Activated naive CD4-positive, alpha-beta T cell (primary cell): Measurements from ENCODE around the gene USP54.

Experiments
- DNase-seq, 4 experiments: peaks; one replicate each; lab custom pipeline; 2025; lab: John Stamatoyannopoulos, UW

Gene USP54

DNA sequence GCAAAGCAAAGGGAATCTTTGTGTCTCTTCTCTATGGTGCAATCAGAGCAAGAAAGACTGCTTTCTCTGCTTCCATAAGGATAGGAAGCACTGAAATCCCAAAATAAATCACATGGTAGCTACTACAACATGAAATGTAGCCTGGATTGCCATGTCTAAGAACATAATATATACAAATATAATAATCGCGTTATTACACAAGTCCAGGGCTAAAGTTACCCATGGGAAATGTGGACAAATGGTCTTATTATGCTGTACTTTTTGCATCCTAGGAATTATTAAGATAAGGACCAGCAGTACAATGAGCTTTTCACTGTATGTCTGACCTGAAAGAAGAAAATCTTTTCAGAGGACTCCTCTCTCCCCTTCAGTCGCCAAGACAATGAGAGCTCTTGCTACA lies 71.8 kb downstream of the USP54 start:
- no peak for DNase-seq

DNA sequence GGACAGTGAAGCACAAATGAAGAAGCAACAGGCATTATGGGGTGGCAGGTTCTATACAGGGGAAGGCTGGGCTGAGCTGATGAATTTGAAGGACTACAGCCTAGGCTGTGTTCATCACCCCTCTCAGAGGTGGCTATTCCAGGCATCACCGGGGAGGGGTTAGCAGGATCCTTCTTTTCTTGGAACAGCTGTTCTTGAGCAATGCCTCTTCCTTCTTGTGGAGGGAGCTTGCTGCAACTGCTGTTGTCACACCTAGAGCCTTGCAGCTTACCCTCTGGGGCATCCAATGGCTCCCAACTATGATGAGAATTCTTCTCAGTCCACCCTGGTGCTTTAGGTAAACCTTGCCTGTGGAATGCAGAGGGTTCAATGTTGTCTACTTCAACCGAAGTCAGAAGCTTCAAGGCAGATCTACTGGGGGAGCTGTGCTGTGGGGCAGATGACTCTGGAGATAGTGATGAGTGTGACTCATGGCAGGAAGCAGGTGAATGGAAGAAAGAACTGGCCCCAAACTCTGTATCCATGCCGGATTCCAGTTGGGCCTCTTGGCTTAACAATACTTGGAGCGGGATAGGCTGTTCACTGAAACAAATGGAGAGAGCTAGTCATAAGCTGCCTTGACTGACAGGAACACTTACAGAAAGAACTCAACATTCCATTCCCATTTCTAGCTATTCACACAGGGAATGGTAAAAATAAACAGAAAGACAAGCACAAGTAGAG lies 73.8 kb downstream of the USP54 start:
- no peak for DNase-seq

GRCh38 chr10:73512207-73512743 lies 78.9 kb downstream of the USP54 start:
- DNase-seq: no peak

DNA sequence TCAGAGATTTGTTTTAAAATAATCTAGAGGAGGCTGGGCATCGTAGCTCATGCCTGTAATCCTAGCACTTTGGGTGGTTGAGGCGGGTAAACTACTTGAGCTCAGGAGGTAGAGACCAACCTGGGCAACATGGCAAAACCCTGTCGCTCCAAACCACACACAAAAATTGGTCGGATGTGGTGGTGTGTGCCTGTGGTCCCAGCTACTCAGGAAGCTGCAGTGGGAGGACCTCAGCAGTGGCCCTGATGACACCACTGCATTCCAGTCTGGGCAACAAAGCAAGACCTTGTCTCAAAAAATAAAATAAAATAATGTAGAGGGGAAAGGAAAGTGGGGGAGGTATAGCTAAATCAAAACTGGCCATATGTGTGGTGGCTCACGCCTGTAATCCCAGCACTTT lies 81.4 kb downstream of the USP54 start:
- DNase-seq: no peak

DNA sequence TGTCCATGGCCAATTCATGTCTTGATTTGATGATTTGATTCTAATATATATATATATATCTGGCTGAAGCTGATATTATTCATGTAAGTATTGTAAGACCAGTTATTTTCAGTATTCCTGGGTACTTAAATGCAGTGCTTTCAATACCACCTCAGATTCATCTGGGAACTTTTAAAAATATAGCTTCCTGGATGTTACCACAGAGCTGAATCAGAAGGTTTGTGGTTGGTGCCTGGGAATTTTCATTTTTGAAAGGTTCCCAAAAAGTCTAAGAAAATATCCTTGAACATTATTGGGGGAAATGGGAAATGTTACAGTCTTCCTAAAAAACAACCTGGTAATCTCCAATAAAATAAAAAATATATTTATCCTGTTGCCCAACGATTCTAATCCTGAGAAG lies 84.7 kb downstream of the USP54 start:
- DNase-seq: no peak

GRCh38 chr10:73506074-73506473 lies 85.1 kb downstream of the USP54 start:
- no peak for DNase-seq

DNA sequence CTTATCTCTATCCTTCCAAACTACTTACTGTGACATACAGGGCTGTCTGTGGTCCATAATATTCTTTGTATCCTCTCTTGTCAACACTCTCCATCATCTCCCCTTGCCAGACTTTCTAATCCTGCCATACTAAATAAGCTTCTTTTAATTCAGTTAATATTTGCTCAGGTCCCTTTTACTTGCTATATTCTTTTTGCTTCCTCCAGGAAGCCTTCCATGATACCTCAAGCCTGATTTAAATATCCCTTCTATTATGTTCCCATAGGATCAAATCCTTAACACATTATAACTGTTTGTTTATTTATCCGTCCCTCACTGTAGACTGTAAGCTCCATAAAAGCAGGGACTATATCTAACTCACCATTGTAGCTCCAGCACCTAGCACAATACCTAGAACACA lies 88.1 kb downstream of the USP54 start:
- DNase-seq: no peak

DNA sequence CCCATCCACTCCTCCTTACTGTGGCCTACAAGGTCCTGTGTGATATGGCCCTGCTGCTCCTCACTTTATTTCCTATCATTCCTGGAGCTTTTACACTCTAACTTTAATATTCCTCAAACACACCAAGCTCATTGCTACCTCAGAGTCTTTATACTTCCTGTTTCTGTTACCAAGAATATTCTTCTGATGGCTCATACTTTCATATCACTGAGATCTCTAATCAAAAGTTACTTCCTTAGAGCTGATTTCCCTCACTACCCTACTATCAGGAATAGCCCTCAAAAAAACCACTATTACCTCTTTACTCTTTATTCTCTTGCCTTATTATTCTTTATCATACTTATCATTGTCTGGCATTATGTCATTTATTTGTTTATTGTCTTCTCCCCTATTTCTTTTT lies 89.5 kb downstream of the USP54 start:
- DNase-seq: no peak

DNA sequence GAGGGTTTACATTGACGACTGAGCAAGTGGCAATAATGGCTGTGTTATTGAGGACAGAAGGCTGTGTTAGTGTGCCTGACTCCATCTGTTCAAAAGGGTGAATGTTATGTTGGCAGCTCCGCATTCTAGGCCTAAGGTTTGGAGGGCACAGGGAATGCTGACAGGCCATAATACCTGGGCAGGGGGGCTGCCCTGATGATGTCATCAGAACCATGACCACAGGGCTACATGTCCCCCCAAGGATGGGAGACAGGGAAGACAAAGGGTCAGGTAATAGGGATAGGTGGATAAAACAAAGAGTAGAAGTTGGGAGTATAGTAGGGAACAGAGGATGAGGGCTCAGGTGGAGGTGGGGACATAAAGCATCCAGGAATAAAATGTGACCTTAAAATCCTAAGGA lies 93.5 kb downstream of the USP54 start:
- no peak for DNase-seq

GRCh38 chr10:73495884-73496674 lies 95.1 kb downstream of the USP54 start, which contains the start of gene PPP3CB:
TSS of gene PPP3CB (minus strand) at chr10:73496024. CDS start at chr10:73495889, 135 bp downstream.
- DNase-seq: peak; percentile 68 to 92 (median 88)

DNA sequence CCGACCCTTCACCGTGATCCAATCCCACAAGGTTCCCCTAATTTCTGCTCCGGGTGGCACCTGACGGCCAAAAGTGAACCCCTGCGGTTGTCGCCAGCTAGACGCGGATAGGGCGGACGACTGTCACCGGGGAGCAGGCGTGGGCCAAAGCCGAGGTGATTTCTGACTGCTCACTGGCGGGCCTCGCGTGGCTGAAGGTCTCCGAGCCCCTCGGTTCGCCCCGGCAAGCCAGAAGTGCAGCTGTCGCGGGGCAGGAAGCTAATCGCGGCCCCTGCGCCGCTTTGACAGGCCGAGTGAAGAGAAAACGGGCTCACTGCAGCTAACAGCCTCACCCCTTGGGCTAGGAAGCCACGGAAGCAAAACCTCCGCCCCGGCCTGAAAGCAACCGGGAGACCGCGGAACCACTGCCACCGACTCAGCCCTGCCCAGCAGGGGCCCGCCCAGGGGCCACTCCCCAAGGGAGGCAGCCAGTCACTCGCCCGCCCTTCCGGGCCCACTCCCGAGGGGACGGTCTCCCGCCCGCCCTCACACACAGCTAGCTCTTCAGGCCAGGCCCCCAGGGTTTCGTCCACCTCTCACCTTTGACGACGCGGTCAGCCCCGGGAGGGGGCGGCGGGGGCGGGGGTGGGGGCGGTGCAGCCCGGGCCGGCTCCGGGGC lies 95.8 kb downstream of the USP54 start:
- peak; percentile 63 to 83 (median 76) for DNase-seq

DNA sequence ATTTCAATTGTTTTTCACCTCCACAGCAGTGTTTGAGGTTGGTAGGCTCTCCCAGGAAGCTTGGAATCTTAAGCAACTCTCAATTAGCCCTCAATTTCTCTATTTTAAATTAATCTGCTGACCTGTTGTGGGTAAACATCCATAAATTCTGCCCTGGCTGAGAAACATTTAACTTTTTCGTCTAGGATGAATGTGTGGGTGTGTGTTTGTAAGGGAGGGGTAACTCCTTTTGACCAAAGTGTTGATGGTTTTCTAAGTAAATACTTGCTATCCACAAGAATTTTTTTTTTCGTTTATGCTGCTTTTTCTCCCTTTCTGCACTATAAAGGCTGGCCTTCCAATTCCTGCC lies 96.3 kb downstream of the USP54 start:
- no peak for DNase-seq

- no peak for DNase-seq
Observed at GRCh38 chr10:73494213-73494612, 96.9 kb downstream of the USP54 start.

- DNase-seq: no peak
Observed at GRCh38 chr10:73493781-73494180, 97.4 kb downstream of the USP54 start.

DNA sequence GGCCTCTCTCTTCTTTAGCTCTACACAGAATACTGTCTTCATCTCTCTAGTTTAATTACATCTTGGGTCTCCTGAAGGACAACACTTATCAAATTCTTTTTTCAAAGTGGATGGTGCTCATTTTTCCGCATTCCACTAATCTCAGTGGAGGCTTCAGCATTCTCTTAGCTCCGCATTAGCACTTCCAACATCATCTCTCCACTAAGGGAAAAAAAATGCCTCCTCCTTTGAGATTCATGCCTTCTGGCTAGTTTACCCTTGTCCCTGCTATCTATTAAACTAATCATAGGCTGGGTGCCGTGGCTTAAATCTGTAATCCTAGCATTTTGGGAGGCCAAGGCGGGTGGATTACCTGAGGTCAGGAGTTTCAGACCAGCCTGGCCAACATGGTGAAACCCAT lies 104.5 kb downstream of the USP54 start:
- DNase-seq: no peak

DNA sequence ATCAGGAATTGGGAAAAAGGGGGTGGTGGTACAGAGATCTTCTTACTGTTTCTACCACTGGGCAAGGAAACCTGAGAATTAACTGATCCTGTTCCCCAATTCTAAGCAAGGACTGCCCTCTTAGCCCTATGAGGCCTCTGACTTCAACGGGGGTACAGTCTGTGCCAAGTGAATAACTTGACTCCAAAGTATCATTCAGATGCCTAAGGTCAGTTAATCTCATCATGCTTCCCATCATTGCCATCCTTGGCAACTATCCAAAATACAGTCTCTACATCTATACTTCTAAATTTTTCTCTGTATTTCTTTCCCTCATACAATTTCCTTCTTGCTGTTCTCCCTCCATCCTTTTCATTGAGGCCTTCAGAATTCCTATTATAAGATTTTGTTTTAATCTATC lies 105.8 kb downstream of the USP54 start:
- no peak for DNase-seq

DNA sequence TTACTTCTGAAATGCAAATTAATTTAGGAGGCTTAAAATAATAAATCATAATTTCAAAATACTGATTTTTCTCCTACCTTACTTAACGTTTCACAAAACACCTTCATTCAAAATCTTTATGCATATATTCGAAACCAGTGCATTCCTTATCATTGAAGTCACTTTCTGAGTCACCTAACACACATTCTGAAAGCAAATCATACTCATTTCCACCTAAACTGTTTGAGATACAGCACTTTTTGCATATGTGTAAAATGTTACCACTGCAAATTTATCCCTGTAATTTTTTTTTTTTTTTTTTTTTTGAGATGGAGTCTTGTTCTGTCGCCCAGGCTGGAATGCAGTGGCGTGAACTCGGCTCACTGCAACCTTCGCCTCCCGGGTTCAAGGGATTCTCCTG lies 111.0 kb downstream of the USP54 start:
- no peak for DNase-seq

GRCh38 chr10:73478636-73479035 lies 112.5 kb downstream of the USP54 start:
- DNase-seq: no peak

DNA sequence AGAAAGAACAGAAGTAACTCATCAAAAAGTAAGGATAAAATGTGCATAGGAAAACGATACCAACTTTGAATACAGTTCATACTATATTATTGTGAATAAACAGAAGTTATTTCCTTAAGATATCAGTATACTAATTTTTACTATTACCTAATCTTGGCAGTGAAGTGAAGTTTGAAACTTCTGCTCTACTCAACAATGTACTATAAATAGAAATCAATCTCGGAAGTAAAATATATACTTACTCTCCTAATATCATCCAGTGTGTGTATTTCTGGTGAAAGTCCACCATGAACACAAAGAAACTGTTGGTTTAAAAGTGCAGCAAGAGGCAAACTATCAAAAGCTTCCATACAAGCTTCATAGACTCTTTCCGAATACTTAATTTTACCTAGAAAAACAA lies 119.9 kb downstream of the USP54 start:
- DNase-seq: no peak

DNA sequence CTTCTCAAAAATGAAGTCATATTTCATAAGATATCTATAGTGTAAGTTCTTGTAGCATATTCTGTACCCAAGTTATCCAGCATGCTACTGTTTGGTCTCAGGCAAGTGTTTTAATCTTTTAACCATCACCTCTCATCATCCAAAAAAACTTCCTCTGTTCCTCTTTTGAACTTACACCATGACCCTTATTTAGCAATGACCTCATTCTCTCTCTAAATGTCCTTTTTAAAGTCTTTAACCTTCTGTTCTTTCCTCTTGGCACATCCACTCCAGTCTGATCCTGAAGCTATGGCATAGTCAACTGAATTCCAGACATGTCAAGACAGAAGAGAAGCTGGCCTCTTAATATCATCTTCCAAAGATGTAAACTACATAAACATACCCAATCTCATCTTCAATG lies 121.6 kb downstream of the USP54 start:
- DNase-seq: no peak

DNA sequence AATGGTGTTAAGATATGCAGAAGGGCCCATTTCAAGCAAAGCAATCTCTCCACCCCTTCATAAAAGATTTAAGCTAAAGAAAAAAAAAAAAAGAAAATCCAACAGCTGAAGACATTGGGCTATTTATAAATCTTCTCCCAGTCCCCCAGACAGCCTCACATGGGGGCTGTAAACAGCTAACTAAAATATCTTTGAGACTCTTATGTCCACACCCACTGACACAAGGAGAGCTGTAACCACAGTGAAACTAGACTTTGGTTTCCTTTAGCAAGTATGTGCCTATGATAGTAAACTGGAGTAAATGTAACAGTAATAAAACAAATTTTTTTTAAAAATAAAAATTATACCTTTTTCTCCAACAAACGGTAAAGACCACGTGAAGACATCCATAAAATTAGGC lies 123.9 kb downstream of the USP54 start:
- no peak for DNase-seq

DNA sequence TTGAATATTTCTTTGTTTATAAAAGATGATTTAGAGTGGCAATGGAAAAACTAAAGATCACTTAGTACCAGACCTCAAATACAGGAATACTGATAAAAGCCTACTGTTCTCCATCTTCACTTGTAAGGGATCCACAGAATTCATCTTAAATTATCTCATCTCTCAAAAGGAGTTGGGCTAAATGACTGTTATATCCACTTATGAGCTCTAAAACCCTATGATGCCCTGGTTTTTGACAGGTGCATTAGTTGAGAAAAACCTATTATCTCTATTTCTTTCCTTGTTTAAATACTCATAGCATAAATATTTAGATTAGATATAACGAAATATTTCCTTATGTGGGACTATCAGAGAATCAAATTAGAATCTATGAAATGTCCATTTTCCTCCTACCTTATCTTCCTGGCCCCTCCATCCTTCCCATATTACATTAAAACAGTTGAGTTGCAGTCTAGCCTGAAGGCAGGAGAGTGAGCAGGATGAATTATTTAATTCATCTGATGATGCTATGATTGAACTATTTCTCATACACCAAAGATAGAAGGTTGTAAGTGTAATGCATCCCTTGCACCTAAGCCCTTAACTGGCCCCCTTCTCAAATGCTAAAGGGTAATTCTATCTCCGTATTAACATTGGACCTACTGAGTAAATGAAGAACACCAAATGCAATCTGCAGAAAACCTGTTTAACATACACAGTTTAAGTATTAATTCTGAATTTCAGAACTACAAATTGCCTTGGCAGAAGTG lies 125.0 kb downstream of the USP54 start:
- DNase-seq: no peak
